CD4-positive, alpha-beta T cell treated with Interferon alpha-2 for 1 hour (primary cell): Measurements from ENCODE around the gene COTL1.
"Not testable (repeated sequence)": the region's sequence is repeated elsewhere in the genome, so short reads cannot be mapped to it uniquely, and the experiment has no call there.

Source experiments
- DNase-seq, 2 donors: peaks; one replicate each; pipeline ENCODE4 v3.0.0-alpha.2; 2020 to 2022

Gene COTL1

GRCh38 chr16:84567286-84567962 lies 50.5 kb downstream of the COTL1 start:
- no peak for DNase-seq

- no peak for DNase-seq
Observed at GRCh38 chr16:84566545-84567257, 51.2 kb downstream of the COTL1 start.

DNA sequence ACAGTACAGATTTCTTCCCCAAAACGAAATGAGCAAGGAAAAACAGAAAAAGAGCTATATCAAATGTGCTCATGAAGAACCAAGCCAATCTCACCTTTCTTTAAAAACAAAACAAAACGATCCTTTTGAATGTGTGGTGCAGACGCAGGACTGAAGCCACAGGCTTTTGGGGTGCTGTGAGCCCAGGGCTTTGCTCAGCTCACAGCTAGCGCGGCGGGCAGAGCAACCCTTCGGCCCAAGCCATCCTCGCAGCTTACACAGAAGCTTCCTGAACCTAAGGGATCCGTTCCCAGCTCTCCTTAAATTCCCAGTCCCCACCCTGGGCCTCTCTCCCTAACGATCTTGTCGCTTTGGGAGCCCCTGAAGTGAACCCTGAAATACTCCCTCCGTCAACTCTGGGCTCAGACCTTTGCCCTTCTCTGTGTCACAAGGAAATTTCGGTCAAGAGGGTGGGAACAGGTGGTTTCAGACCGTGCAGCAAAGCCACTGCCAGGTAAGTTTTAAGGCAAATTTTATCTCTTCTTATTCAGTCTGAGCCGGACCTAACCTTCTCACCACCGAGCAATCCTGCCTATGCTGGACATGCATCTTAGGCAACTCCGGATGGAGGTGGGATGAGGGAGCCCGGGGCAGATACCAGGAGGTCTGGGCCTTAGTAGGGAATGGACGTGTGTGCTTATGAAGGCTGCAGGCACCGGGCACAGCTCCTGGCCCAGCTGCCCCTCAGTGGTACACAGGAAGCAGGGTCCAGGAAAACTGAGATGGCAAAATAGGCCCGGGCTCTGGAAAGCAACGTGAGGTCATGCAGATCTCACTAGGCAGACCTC lies 52.0 kb downstream of the COTL1 start:
- DNase-seq: no peak

- DNase-seq: no peak
Observed at GRCh38 chr16:84563786-84564420, 54.0 kb downstream of the COTL1 start.

DNA sequence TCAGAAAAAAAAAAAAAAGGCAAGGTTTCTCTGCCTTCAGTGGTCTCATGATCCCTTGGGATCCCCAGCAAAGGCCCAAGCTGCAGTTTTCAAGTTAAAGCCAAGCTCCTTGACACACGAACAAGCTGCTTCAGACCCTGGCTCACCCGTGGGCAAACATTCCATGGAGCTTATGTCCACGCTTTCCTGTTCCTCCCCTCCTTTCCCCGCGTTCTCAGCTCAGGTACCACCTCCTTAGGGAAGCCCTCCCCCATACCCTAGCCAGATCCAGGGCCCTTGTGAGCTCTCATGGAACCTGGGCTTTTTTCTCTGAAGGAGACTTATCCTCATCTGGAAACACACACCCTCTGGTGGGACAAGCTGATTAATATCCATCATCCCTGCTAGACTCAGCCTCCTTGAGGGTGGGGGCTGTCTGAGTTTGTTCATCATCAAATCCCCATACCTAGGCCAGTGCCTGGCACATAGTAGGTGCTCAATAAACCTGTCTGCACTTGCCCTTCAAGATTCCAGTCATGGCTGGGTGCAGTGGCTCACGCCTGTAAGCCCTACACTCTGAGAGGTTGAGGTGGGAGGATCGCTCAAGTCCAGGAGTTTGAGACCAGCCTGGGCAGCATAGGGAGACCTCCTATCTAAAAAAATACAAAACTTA lies 54.7 kb downstream of the COTL1 start:
- no peak for DNase-seq

GRCh38 chr16:84562174-84562815 lies 55.6 kb downstream of the COTL1 start:
- peak in 1 of 2 donors; percentile 28 for DNase-seq

GRCh38 chr16:84561291-84561690 lies 56.6 kb downstream of the COTL1 start:
- DNase-seq: no peak

DNA sequence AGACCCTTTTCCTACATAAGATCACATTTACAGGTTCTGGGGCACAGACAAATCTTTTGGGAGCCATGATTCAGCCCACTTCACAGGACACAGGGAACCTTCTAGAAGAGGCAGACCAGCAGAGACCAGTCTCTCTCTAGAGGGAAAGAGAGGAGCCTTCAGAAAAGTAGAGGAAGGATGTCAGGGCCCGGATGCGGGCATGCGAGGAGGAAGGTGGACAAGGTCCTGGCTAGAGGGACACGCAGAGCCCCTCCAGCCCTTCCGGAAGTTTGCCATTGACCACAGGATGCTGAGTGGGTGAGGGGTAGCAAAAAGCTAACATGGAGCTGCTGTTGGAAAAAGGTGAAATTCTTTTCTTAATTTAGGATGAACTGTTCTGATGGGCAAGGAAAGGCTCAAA lies 57.6 kb downstream of the COTL1 start:
- no peak for DNase-seq

DNA sequence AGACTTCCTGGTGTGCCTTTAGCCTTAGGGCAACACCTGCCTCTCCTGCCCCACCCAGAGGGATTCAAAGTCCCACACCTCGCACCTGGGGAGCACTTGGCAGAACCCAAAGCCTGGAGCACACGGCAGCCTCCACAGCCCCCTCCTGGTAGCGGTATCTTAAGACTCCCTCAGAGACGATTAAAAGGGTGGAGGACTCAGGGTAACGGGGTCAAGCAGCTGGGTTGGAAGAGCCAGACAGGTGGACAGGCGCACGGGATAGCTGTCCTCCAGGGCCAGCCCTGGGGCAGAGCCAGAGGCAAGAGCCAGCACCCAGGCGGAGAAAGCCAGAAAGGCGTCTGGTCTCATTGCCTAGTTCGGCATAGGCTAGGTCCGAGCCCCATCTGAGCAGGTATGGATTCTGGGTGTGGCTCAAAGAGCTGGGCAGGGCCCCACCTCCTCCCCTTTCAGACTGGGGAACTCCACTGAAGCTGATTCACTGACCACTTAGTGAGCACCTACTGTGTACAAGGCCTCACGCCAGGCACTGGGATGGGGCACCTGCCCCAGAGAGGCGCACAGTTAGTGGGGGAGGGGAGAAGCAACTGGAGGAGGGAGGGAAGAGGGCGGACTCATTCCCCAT lies 58.5 kb downstream of the COTL1 start:
- no peak for DNase-seq

DNA sequence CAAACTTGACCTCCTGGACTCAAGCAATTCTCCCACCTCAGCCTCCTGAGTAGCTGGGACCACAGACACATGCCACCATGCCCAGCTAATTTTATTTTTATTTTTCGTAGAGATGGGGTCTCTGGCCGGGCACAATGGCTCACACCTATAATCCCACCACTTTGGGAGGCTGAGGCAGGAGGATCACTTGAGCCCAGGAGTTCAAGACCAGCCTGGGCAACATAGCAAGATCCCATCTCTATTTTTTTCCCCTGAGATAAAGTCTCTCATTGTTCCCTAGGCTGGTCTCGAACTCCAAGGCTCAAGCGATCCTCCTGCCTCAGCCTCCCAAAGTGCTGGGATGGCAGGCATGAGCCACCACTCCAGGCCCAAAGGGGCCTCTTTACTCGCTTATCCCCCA lies 59.0 kb downstream of the COTL1 start:
- not testable (repeated sequence) for DNase-seq

- DNase-seq: no peak
Observed at GRCh38 chr16:84557504-84557903, 60.4 kb downstream of the COTL1 start.

- no peak for DNase-seq
Observed at GRCh38 chr16:84557059-84557458, 60.8 kb downstream of the COTL1 start.

- DNase-seq: no peak
Observed at GRCh38 chr16:84555418-84556196, 62.3 kb downstream of the COTL1 start.

- DNase-seq: no peak
Observed at GRCh38 chr16:84554627-84555328, 63.1 kb downstream of the COTL1 start.

GRCh38 chr16:84553873-84554399 lies 63.9 kb downstream of the COTL1 start:
- DNase-seq: peak; percentile 33 to 75

GRCh38 chr16:84552135-84552534 lies 65.7 kb downstream of the COTL1 start:
- no peak for DNase-seq

GRCh38 chr16:84550096-84550495 lies 67.8 kb downstream of the COTL1 start:
- DNase-seq: no peak

GRCh38 chr16:84548971-84549844 lies 68.7 kb downstream of the COTL1 start:
- DNase-seq: peak; percentile 32 to 79

GRCh38 chr16:84548508-84548907 lies 69.4 kb downstream of the COTL1 start:
- DNase-seq: peak in 1 of 2 donors; percentile 31
